Neural cell (in vitro differentiated cells): ENCODE results near the gene PLEKHM3.

ENCODE experiments used
- CTCF ChIP-seq: fragments of 450-650 bp; IDR thresholded peaks from 2 replicates; pipeline ENCODE4 v1.5.1; 2014; ENCODE audit warnings: antibody characterized with exemption, mild to moderate bottlenecking, moderate library complexity; ENCODE audit not compliant: poor library complexity, severe bottlenecking
- EP300 ChIP-seq: fragments of 450-650 bp; conservative IDR thresholded peaks from 2 replicates; pipeline ENCODE4 v1.6.1; 2014; ENCODE audit warnings: antibody characterized with exemption, mild to moderate bottlenecking, moderate library complexity; ENCODE audit not compliant: poor library complexity, severe bottlenecking
- EZH2 ChIP-seq: fragments of 200-600, 300-800 bp; shearing (Covaris generic), sonication (generic); IDR thresholded peaks from 2 replicates; pipeline ENCODE4 v1.6.1; 2014; ENCODE audit warnings: antibody characterized with exemption, low read length, borderline replicate concordance, mild to moderate bottlenecking; ENCODE audit not compliant: insufficient read depth, poor library complexity, severe bottlenecking
- MXI1 ChIP-seq: fragments of 450-650 bp; conservative IDR thresholded peaks from 2 replicates; pipeline ENCODE4 v1.6.1; 2014; ENCODE audit warnings: antibody characterized with exemption, mild to moderate bottlenecking; ENCODE audit not compliant: poor library complexity, severe bottlenecking
- POLR2AphosphoS5 ChIP-seq: IDR thresholded peaks from 2 replicates; pipeline ENCODE4 v1.6.1; 2012
- RAD21 ChIP-seq: fragments of 450-650 bp; conservative IDR thresholded peaks from 2 replicates; pipeline ENCODE4 v1.6.1; 2014; ENCODE audit warnings: antibody characterized with exemption, mild to moderate bottlenecking, moderate library complexity
- SMC3 ChIP-seq: fragments of 450-650 bp; conservative IDR thresholded peaks from 2 replicates; pipeline ENCODE4 v1.6.1; 2014; ENCODE audit warnings: antibody characterized with exemption, mild to moderate bottlenecking, moderate library complexity; ENCODE audit not compliant: poor library complexity
- TF ChIP-seq, protein P1 (sequence below): IDR thresholded peaks from 2 replicates; pipeline ENCODE4 v1.6.1; 2012; ENCODE audit warnings: borderline replicate concordance

DNA sequence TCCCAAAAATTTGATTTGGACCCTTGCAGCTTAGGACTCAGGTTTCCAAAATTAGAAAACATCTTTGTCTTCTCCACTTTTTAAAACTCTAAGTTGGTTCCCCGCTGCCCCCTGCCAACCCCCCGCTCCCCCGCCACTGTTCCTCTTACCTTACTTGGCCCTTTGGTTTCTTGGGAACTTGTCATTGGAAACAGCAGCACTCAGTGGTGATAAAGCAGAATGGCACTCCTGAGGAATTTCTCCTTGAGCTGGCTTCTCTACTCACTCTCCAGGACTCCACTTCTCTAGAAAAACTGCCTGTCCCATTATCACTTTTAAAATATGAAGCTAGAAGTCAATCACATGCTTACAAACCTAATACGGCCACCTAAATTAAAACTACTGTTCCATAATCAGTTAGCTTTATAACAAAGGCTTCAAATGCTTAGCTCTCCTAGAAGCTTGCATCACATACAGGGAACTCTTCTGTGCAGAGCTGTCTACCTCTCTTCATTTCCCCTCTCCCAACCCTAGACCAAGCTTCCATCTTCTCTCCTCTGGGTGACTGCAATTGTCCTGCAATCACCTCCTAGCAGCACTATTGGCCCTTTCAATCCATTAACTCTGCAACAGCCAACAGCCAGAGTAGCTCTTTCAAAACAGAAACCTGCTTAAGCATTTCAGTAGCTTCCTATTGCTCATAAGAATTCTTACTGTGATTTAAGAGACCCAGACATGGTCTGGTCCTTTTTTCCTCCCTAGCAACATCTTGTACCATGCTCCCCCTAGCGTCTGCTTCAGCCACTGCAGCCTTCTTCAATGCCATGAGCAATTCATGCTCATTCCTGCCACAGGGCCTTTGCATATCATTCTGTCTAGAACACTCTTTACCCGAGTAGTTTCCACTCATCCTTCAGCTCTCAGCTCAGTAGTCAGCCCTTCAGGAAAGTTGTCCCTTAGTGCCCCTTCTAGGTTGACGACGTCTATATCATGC lies 15.2 kb upstream of the PLEKHM3 start:
- TF ChIP-seq RAD21 (peak; percentile 58), CTCF (peak; percentile 66), EZH2 (no peak), MXI1 (no peak), EP300 (no peak), POLR2AphosphoS5 (no peak), SMC3 (peak; percentile 67)
- TF ChIP-seq, protein P1, sequence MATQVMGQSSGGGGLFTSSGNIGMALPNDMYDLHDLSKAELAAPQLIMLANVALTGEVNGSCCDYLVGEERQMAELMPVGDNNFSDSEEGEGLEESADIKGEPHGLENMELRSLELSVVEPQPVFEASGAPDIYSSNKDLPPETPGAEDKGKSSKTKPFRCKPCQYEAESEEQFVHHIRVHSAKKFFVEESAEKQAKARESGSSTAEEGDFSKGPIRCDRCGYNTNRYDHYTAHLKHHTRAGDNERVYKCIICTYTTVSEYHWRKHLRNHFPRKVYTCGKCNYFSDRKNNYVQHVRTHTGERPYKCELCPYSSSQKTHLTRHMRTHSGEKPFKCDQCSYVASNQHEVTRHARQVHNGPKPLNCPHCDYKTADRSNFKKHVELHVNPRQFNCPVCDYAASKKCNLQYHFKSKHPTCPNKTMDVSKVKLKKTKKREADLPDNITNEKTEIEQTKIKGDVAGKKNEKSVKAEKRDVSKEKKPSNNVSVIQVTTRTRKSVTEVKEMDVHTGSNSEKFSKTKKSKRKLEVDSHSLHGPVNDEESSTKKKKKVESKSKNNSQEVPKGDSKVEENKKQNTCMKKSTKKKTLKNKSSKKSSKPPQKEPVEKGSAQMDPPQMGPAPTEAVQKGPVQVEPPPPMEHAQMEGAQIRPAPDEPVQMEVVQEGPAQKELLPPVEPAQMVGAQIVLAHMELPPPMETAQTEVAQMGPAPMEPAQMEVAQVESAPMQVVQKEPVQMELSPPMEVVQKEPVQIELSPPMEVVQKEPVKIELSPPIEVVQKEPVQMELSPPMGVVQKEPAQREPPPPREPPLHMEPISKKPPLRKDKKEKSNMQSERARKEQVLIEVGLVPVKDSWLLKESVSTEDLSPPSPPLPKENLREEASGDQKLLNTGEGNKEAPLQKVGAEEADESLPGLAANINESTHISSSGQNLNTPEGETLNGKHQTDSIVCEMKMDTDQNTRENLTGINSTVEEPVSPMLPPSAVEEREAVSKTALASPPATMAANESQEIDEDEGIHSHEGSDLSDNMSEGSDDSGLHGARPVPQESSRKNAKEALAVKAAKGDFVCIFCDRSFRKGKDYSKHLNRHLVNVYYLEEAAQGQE, result no peak
